ENCODE measurements around the gene PPP1R3C.

GRCh38 chr10:91626936-91627335 is 5.9 kb downstream of the PPP1R3C start:
- TF ChIP-seq CTCF (IDR thresholded peaks at IDR 0.05 in 4 of 5, conservative IDR thresholded peaks at IDR 0.05 in 1 of 5) (no peak), POLR2A (IDR thresholded peaks at IDR 0.05) (no peak)
